ENCODE data around the gene PITX3. TPM values are rescaled to one million over a fixed set of nuclear protein-coding genes. Genes with fewer than 3 reads are reported as not detected.

Gene PITX3
- total and polyA plus RNA-seq, 10 of the 15 experiments (the other 5 are each of a cell fraction or from before 2014, with no cell fraction given): not detected

DNA sequence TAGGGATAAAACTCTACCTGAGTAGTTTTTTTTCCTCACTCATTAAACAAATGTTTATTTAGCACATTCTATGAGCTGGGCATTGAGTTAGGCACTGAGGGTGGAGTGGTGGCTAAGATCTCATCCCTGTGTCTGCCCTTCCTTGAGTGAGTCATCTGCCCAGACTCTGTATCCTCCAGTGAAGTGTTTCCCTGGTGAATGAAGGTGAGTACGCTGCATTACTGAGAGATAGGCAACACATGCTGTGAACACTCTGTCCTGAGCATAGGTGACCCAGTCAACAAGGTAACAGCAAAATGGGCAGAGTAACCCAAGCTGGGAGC, 5.8 kb downstream of the PITX3 start (continued):
- TF ChIP-seq, protein P1, sequence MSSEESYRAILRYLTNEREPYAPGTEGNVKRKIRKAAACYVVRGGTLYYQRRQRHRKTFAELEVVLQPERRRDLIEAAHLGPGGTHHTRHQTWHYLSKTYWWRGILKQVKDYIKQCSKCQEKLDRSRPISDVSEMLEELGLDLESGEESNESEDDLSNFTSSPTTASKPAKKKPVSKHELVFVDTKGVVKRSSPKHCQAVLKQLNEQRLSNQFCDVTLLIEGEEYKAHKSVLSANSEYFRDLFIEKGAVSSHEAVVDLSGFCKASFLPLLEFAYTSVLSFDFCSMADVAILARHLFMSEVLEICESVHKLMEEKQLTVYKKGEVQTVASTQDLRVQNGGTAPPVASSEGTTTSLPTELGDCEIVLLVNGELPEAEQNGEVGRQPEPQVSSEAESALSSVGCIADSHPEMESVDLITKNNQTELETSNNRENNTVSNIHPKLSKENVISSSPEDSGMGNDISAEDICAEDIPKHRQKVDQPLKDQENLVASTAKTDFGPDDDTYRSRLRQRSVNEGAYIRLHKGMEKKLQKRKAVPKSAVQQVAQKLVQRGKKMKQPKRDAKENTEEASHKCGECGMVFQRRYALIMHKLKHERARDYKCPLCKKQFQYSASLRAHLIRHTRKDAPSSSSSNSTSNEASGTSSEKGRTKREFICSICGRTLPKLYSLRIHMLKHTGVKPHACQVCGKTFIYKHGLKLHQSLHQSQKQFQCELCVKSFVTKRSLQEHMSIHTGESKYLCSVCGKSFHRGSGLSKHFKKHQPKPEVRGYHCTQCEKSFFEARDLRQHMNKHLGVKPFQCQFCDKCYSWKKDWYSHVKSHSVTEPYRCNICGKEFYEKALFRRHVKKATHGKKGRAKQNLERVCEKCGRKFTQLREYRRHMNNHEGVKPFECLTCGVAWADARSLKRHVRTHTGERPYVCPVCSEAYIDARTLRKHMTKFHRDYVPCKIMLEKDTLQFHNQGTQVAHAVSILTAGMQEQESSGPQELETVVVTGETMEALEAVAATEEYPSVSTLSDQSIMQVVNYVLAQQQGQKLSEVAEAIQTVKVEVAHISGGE (CRISPR knock-in tag; IDR thresholded peaks at IDR 0.05): no peak
- TF ChIP-seq BCL11A (IDR thresholded peaks at IDR 0.05; ENCODE audit: low read depth, low read length) (no peak), ZNF384 (IDR thresholded peaks at IDR 0.05; ENCODE audit: borderline replicate concordance, low read depth, low read length) (no peak)
- TF ChIP-seq, protein P2, sequence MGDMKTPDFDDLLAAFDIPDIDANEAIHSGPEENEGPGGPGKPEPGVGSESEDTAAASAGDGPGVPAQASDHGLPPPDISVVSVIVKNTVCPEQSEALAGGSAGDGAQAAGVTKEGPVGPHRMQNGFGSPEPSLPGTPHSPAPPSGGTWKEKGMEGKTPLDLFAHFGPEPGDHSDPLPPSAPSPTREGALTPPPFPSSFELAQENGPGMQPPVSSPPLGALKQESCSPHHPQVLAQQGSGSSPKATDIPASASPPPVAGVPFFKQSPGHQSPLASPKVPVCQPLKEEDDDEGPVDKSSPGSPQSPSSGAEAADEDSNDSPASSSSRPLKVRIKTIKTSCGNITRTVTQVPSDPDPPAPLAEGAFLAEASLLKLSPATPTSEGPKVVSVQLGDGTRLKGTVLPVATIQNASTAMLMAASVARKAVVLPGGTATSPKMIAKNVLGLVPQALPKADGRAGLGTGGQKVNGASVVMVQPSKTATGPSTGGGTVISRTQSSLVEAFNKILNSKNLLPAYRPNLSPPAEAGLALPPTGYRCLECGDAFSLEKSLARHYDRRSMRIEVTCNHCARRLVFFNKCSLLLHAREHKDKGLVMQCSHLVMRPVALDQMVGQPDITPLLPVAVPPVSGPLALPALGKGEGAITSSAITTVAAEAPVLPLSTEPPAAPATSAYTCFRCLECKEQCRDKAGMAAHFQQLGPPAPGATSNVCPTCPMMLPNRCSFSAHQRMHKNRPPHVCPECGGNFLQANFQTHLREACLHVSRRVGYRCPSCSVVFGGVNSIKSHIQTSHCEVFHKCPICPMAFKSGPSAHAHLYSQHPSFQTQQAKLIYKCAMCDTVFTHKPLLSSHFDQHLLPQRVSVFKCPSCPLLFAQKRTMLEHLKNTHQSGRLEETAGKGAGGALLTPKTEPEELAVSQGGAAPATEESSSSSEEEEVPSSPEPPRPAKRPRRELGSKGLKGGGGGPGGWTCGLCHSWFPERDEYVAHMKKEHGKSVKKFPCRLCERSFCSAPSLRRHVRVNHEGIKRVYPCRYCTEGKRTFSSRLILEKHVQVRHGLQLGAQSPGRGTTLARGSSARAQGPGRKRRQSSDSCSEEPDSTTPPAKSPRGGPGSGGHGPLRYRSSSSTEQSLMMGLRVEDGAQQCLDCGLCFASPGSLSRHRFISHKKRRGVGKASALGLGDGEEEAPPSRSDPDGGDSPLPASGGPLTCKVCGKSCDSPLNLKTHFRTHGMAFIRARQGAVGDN (IDR thresholded peaks at IDR 0.05): no peak

Data from GM12878 (cell line).